HepG2 (cell line): ENCODE measurements around the gene LILRB3. TPM values are rescaled to one million over a fixed set of nuclear protein-coding genes. Genes with fewer than 3 reads are reported as not detected.

ENCODE experiments used
- CREB1 ChIP-seq, 2 experiments: fragments of 450-650 bp in 1 of 2; IDR thresholded peaks; 2 replicates each; pipeline ENCODE4 v1.6.1; 2016 to 2017; ENCODE audit warnings: control low read depth in 1 of 2, mild to moderate bottlenecking in 1 of 2, missing compliant biosample characterization in 1 of 2, missing genetic modification characterization in 1 of 2
- GABPB1 ChIP-seq: IDR thresholded peaks from 2 replicates; pipeline ENCODE4 v1.6.1; 2016; ENCODE audit warnings: mild to moderate bottlenecking, missing genetic modification reagents, moderate library complexity, missing compliant biosample characterization
- KAT8 ChIP-seq: IDR thresholded peaks from 2 replicates; pipeline ENCODE4 v1.6.1; 2016; ENCODE audit warnings: missing genetic modification reagents, missing compliant biosample characterization
- KDM2A ChIP-seq: sonication (generic); formaldehyde crosslinking; IDR thresholded peaks from 2 replicates; pipeline ENCODE4 v1.4.0; 2020; ENCODE audit warnings: low read depth, missing genetic modification reagents, borderline replicate concordance
- POLR2A ChIP-seq, 2 experiments: IDR thresholded peaks; 2 replicates each; pipeline ENCODE4 v1.6.1; 2011; ENCODE audit warnings: low read depth in 2 of 2, low read length in 2 of 2, mild to moderate bottlenecking in 1 of 2, moderate library complexity in 1 of 2; ENCODE audit not compliant: insufficient read depth in 1 of 2
- RAD51 ChIP-seq: fragments of 450-650 bp; IDR thresholded peaks from 2 replicates; pipeline ENCODE4 v1.6.1; 2016; ENCODE audit warnings: borderline replicate concordance
- RFX5 ChIP-seq: IDR thresholded peaks from 2 replicates; pipeline ENCODE4 v1.6.1; 2011; ENCODE audit warnings: low read depth, low read length, improper control_type of control experiment
- SALL1 ChIP-seq: sonication (generic); formaldehyde crosslinking; IDR thresholded peaks from 2 replicates; pipeline ENCODE4 v1.8.0; 2022; ENCODE audit warnings: mild to moderate bottlenecking, missing genetic modification reagents
- SP4 ChIP-seq: sonication (generic); formaldehyde crosslinking; IDR thresholded peaks from 2 replicates; pipeline ENCODE4 v1.8.1; 2023; ENCODE audit warnings: mild to moderate bottlenecking, missing genetic modification reagents
- ZKSCAN5 ChIP-seq: sonication (generic); formaldehyde crosslinking; IDR thresholded peaks from 2 replicates; pipeline ENCODE4 v1.5.1; 2020; ENCODE audit warnings: mild to moderate bottlenecking, missing genetic modification reagents
- ZNF121 ChIP-seq: sonication (generic); formaldehyde crosslinking; IDR thresholded peaks from 2 replicates; pipeline ENCODE4 v1.5.0; 2020; ENCODE audit warnings: mild to moderate bottlenecking, missing genetic modification reagents
- ZNF251 ChIP-seq: sonication (generic); formaldehyde crosslinking; IDR thresholded peaks from 2 replicates; pipeline ENCODE4 v1.9.0; 2021; ENCODE audit warnings: mild to moderate bottlenecking, missing genetic modification reagents
- ZNF337 ChIP-seq: sonication (generic); formaldehyde crosslinking; IDR thresholded peaks from 2 replicates; pipeline ENCODE4 v1.5.1; 2020; ENCODE audit warnings: missing genetic modification reagents, low read depth, mild to moderate bottlenecking, borderline replicate concordance
- ZNF430 ChIP-seq: sonication (generic); formaldehyde crosslinking; IDR thresholded peaks from 2 replicates; pipeline ENCODE4 v1.9.0; 2021; ENCODE audit warnings: mild to moderate bottlenecking, missing genetic modification reagents
- ZNF562 ChIP-seq: sonication (generic); formaldehyde crosslinking; IDR thresholded peaks from 2 replicates; pipeline ENCODE4 v1.8.0; 2022; ENCODE audit warnings: missing genetic modification reagents, borderline replicate concordance
- ZNF563 ChIP-seq: sonication (generic); formaldehyde crosslinking; IDR thresholded peaks from 2 replicates; pipeline ENCODE4 v1.8.0; 2022; ENCODE audit warnings: mild to moderate bottlenecking, moderate library complexity, missing genetic modification reagents
- ZNF777 ChIP-seq: sonication (generic); formaldehyde crosslinking; IDR thresholded peaks from 2 replicates; pipeline ENCODE4 v1.4.0; 2020; ENCODE audit warnings: missing genetic modification reagents
- polyA plus RNA-seq, 8 experiments: library from polyadenylated mRNA; depleted of rRNA in 3 of 8; stranded (reverse) in 7 of 8; unstranded in 1 of 8; fragments of >200 nt; fragmentation: Illumina TruSeq in 4 of 8; extraction: Trizol in 4 of 8; gene quantifications; 2 replicates each; pipeline versions ENCODE4 v1.2.1 to v1.2.3, GENCODE V29; 2011 to 2016; ENCODE audit warnings: low read depth in 4 of 8, missing spikeins in 1 of 8, mixed read lengths in 1 of 8; ENCODE audit not compliant: insufficient read depth in 1 of 8
- total RNA-seq, 5 experiments: library from RNA; depleted of rRNA; stranded (reverse); fragments of >200 nt; fragmentation: Illumina TruSeq; extraction: Trizol; gene quantifications; 2 replicates each; pipeline ENCODE4 v1.2.3, GENCODE V29; 2016; ENCODE audit warnings: low read depth in 1 of 5
- TF ChIP-seq, protein P1 (sequence below): fragments of 450-650 bp; IDR thresholded peaks from 2 replicates; pipeline ENCODE4 v1.6.1; 2016
- TF ChIP-seq, protein P2 (sequence below): sonication (generic); formaldehyde crosslinking; conservative IDR thresholded peaks from 2 replicates; pipeline ENCODE4 v1.4.0; 2020; ENCODE audit warnings: missing genetic modification reagents
- TF ChIP-seq, protein P3 (sequence below): sonication (generic); formaldehyde crosslinking; IDR thresholded peaks from 2 replicates; pipeline ENCODE4 v1.4.0; 2020; ENCODE audit warnings: missing genetic modification reagents
- TF ChIP-seq, protein P4 (sequence below): sonication (generic); formaldehyde crosslinking; IDR thresholded peaks from 2 replicates; pipeline ENCODE4 v1.4.0; 2020; ENCODE audit warnings: missing genetic modification reagents

LILRB3 gene
- total and polyA plus RNA-seq, 2 of the 13 experiments (the other 11 are each of a cell fraction or from before 2014, with no cell fraction given), result 0.22 TPM; not detected in 1

DNA sequence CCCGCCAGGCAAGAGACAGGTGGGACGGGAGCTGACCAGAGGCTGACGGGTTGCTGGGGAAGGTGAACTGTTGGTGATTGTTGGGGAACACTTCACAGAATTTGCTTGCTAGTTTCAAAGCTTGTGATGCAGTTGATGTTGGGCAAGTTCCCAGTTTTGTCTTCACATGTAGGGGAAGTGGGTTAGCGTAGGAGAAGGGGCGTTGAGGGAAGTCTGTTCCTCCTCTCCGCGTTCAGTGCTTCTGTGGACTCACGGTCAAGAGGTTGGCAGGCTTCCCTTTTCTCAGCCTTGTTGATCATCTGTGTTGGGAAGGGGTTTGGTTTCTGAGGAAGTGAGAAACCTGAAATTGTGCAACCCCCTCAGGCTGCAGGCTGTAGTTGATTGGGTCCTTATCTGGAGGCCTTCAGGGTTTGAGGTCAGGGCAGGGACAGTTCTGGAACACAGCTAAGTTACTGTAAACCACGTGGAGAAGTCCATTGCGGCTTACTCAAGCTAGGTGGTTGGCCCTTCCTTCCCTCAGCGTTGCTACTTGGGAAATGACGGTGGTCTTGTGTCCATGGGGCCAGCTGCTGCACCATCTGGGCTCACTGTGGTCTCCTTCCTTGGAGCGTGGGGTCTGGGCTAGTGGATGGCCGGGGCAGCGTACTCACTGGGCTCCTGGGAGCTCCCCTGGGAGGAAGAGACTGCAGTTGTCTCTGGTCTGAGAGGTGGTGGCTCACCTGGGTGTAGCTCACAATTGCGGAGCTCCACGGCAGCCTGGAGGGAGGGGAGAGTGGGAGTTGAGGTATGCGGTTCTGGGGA lies 14.6 kb downstream of the LILRB3 start (continued):
- TF ChIP-seq ZNF777 (CRISPR knock-in tag), result no peak
- TF ChIP-seq ZNF337, result no peak
- TF ChIP-seq ZNF430, result no peak
- peak; percentile 36; the same call in 1 of the 2 replicates for TF ChIP-seq SP4
- TF ChIP-seq, protein P1, sequence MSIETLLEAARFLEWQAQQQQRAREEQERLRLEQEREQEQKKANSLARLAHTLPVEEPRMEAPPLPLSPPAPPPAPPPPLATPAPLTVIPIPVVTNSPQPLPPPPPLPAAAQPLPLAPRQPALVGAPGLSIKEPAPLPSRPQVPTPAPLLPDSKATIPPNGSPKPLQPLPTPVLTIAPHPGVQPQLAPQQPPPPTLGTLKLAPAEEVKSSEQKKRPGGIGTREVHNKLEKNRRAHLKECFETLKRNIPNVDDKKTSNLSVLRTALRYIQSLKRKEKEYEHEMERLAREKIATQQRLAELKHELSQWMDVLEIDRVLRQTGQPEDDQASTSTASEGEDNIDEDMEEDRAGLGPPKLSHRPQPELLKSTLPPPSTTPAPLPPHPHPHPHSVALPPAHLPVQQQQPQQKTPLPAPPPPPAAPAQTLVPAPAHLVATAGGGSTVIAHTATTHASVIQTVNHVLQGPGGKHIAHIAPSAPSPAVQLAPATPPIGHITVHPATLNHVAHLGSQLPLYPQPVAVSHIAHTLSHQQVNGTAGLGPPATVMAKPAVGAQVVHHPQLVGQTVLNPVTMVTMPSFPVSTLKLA, result no peak
- no peak for TF ChIP-seq ZNF121 (CRISPR knock-in tag)
- TF ChIP-seq KDM2A (CRISPR knock-in tag), result peak; percentile 81; the same call in 1 of the 2 replicates
- TF ChIP-seq, protein P2, sequence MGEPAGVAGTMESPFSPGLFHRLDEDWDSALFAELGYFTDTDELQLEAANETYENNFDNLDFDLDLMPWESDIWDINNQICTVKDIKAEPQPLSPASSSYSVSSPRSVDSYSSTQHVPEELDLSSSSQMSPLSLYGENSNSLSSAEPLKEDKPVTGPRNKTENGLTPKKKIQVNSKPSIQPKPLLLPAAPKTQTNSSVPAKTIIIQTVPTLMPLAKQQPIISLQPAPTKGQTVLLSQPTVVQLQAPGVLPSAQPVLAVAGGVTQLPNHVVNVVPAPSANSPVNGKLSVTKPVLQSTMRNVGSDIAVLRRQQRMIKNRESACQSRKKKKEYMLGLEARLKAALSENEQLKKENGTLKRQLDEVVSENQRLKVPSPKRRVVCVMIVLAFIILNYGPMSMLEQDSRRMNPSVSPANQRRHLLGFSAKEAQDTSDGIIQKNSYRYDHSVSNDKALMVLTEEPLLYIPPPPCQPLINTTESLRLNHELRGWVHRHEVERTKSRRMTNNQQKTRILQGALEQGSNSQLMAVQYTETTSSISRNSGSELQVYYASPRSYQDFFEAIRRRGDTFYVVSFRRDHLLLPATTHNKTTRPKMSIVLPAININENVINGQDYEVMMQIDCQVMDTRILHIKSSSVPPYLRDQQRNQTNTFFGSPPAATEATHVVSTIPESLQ (CRISPR knock-in tag), result no peak
- peak; percentile 70 to 83 for TF ChIP-seq POLR2A (IDR thresholded peaks at IDR 0.05; ENCODE audit: insufficient read depth in 1 of 2, low read depth in 2 of 2, low read length in 2 of 2)
- no peak for TF ChIP-seq ZNF563 (CRISPR knock-in tag)
- TF ChIP-seq RAD51, result no peak
- TF ChIP-seq SALL1 (CRISPR knock-in tag), result peak; percentile 37; the same call in 1 of the 2 replicates
- TF ChIP-seq, protein P3, sequence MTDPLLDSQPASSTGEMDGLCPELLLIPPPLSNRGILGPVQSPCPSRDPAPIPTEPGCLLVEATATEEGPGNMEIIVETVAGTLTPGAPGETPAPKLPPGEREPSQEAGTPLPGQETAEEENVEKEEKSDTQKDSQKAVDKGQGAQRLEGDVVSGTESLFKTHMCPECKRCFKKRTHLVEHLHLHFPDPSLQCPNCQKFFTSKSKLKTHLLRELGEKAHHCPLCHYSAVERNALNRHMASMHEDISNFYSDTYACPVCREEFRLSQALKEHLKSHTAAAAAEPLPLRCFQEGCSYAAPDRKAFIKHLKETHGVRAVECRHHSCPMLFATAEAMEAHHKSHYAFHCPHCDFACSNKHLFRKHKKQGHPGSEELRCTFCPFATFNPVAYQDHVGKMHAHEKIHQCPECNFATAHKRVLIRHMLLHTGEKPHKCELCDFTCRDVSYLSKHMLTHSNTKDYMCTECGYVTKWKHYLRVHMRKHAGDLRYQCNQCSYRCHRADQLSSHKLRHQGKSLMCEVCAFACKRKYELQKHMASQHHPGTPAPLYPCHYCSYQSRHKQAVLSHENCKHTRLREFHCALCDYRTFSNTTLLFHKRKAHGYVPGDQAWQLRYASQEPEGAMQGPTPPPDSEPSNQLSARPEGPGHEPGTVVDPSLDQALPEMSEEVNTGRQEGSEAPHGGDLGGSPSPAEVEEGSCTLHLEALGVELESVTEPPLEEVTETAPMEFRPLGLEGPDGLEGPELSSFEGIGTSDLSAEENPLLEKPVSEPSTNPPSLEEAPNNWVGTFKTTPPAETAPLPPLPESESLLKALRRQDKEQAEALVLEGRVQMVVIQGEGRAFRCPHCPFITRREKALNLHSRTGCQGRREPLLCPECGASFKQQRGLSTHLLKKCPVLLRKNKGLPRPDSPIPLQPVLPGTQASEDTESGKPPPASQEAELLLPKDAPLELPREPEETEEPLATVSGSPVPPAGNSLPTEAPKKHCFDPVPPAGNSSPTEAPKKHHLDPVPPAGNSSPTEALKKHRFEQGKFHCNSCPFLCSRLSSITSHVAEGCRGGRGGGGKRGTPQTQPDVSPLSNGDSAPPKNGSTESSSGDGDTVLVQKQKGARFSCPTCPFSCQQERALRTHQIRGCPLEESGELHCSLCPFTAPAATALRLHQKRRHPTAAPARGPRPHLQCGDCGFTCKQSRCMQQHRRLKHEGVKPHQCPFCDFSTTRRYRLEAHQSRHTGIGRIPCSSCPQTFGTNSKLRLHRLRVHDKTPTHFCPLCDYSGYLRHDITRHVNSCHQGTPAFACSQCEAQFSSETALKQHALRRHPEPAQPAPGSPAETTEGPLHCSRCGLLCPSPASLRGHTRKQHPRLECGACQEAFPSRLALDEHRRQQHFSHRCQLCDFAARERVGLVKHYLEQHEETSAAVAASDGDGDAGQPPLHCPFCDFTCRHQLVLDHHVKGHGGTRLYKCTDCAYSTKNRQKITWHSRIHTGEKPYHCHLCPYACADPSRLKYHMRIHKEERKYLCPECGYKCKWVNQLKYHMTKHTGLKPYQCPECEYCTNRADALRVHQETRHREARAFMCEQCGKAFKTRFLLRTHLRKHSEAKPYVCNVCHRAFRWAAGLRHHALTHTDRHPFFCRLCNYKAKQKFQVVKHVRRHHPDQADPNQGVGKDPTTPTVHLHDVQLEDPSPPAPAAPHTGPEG, result no peak
- no peak for TF ChIP-seq RFX5
- no peak for TF ChIP-seq ZNF562
- TF ChIP-seq GABPB1, result peak; percentile 34; the same call in 1 of the 2 replicates
- TF ChIP-seq, protein P4, sequence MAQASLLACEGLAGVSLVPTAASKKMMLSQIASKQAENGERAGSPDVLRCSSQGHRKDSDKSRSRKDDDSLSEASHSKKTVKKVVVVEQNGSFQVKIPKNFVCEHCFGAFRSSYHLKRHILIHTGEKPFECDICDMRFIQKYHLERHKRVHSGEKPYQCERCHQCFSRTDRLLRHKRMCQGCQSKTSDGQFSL (CRISPR knock-in tag), result no peak
- 0 out of 2 replicates have a peak, but pooled peaks have one; percentile 30 for TF ChIP-seq KAT8 (CRISPR knock-in tag)
- TF ChIP-seq CREB1 (IDR thresholded peaks at IDR 0.05), result no peak
- no peak for TF ChIP-seq CREB1 (CRISPR knock-in tag; IDR thresholded peaks at IDR 0.05)
- no peak for TF ChIP-seq ZNF251 (CRISPR knock-in tag)
- TF ChIP-seq ZKSCAN5 (CRISPR knock-in tag), result no peak
